Stimulated activated CD4-positive, alpha-beta T cell treated with anti-CD3 and anti-CD28 coated beads, Interleukin-1b, Interleukin-23, amount 100 ng/mL, for 1 hour (primary cell): ENCODE measurements around the gene GBGT1.
"Not testable (repeated sequence)": the region's sequence is repeated elsewhere in the genome, so short reads cannot be mapped to it uniquely, and the experiment has no call there.

Experiments
- DNase-seq, 2 donors: peaks; one replicate each; pipeline ENCODE4 v3.0.0-alpha.2; 2020; ENCODE audit warnings: low read depth in 2 of 2

Gene GBGT1

GRCh38 chr9:133195029-133195428 lies 31.3 kb upstream of the GBGT1 start:
- DNase-seq, result no peak

- no peak for DNase-seq
Observed at GRCh38 chr9:133194597-133194996, 30.9 kb upstream of the GBGT1 start.

GRCh38 chr9:133191989-133192388 lies 28.3 kb upstream of the GBGT1 start:
- DNase-seq, result no peak

GRCh38 chr9:133189826-133190225 lies 26.1 kb upstream of the GBGT1 start:
- DNase-seq, result no peak

GRCh38 chr9:133188843-133189180 lies 25.1 kb upstream of the GBGT1 start:
- DNase-seq, result no peak

GRCh38 chr9:133188006-133188842 lies 24.5 kb upstream of the GBGT1 start:
- no peak for DNase-seq

- DNase-seq, result no peak
Observed at GRCh38 chr9:133187561-133188005, 23.9 kb upstream of the GBGT1 start.

GRCh38 chr9:133186736-133187135 lies 23.0 kb upstream of the GBGT1 start:
- no peak for DNase-seq

- no peak for DNase-seq
Observed at GRCh38 chr9:133184971-133185370, 21.3 kb upstream of the GBGT1 start.

- no peak for DNase-seq
Observed at GRCh38 chr9:133182151-133182550, 18.4 kb upstream of the GBGT1 start.

- DNase-seq, result no peak
Observed at GRCh38 chr9:133181561-133181960, 17.8 kb upstream of the GBGT1 start.

GRCh38 chr9:133180953-133181352 lies 17.2 kb upstream of the GBGT1 start:
- DNase-seq, result no peak

GRCh38 chr9:133173056-133173455 lies 9.3 kb upstream of the GBGT1 start:
- no peak for DNase-seq

GRCh38 chr9:133171161-133171961 lies 7.6 kb upstream of the GBGT1 start:
- DNase-seq, result no peak

- no peak for DNase-seq
Observed at GRCh38 chr9:133170716-133171115, 7.0 kb upstream of the GBGT1 start.

GRCh38 chr9:133169687-133170086 lies 6.0 kb upstream of the GBGT1 start:
- DNase-seq, result not testable (repeated sequence)

GRCh38 chr9:133169102-133169501 lies 5.4 kb upstream of the GBGT1 start:
- no peak for DNase-seq

- no peak for DNase-seq
Observed at GRCh38 chr9:133168432-133168831, 4.7 kb upstream of the GBGT1 start.

GRCh38 chr9:133167769-133168168 lies 4.1 kb upstream of the GBGT1 start:
- no peak for DNase-seq

GRCh38 chr9:133167096-133167730 lies 3.5 kb upstream of the GBGT1 start:
- no peak for DNase-seq

GRCh38 chr9:133166392-133166791 lies 2.7 kb upstream of the GBGT1 start:
- DNase-seq, result no peak

GRCh38 chr9:133165452-133165730 lies 1.7 kb upstream of the GBGT1 start:
- no peak for DNase-seq

- DNase-seq, result no peak
Observed at GRCh38 chr9:133164191-133164590, 477 bp upstream of the GBGT1 start.
